SK-N-SH treated with all-trans-retinoic acid at 6 μM for 48 hours (cell line): Measurements from ENCODE around the gene CREBBP.

Source experiments
- ATAC-seq: fragments of 200-7000 bp; cut with Tn5 transposase; 3 replicates; pipeline ENCODE4 v1.9.1; 2020; ENCODE audit warnings: mild to moderate bottlenecking, moderate library complexity
- ARNTL ChIP-seq: fragments of 450-650 bp; formaldehyde crosslinking; IDR thresholded peaks from 2 replicates; pipeline ENCODE4 v1.5.0; 2020; ENCODE audit warnings: low read depth, mild to moderate bottlenecking, moderate library complexity, borderline replicate concordance
- BACH2 ChIP-seq: fragments of 250-450 bp; sonication (Bioruptor Pico); IDR thresholded peaks from 2 replicates; pipeline ENCODE4 v1.9.0; 2021; ENCODE audit warnings: mild to moderate bottlenecking, borderline replicate concordance
- CSDC2 ChIP-seq: fragments of 250-450 bp; sonication (Bioruptor Pico); IDR thresholded peaks from 2 replicates; pipeline ENCODE4 v1.5.0; 2020; ENCODE audit warnings: mild to moderate bottlenecking, moderate library complexity
- GLIS3 ChIP-seq: fragments of 250-450 bp; sonication (Bioruptor Pico); IDR thresholded peaks from 2 replicates; pipeline ENCODE4 v1.5.0; 2020; ENCODE audit warnings: mild to moderate bottlenecking, moderate library complexity
- ISL1 ChIP-seq: fragments of 250-450 bp; sonication (Bioruptor Pico); IDR thresholded peaks from 2 replicates; pipeline ENCODE4 v2.1.2; 2022; ENCODE audit warnings: mild to moderate bottlenecking, moderate library complexity
- OSR1 ChIP-seq: fragments of 250-450 bp; sonication (Bioruptor Pico); IDR thresholded peaks from 2 replicates; pipeline ENCODE4 v1.8.0; 2022; ENCODE audit warnings: moderate library complexity, mild to moderate bottlenecking, inconsistent platforms
- PPARA ChIP-seq: fragments of 250-450 bp; sonication (Bioruptor Pico); IDR thresholded peaks from 2 replicates; pipeline ENCODE4 v1.5.0; 2020; ENCODE audit warnings: mild to moderate bottlenecking, borderline replicate concordance
- RARB ChIP-seq: fragments of 250-450 bp; sonication (Bioruptor Pico); IDR thresholded peaks from 2 replicates; pipeline ENCODE4 v1.8.0; 2021; ENCODE audit warnings: mild to moderate bottlenecking, moderate library complexity
- SNAI2 ChIP-seq: fragments of 250-450 bp; sonication (Bioruptor Pico); IDR thresholded peaks from 2 replicates; pipeline ENCODE4 v1.5.0; 2020; ENCODE audit warnings: mild to moderate bottlenecking, moderate library complexity
- TCF4 ChIP-seq: fragments of 250-450 bp; sonication (Bioruptor Pico); IDR thresholded peaks from 2 replicates; pipeline ENCODE4 v1.8.0; 2021; ENCODE audit warnings: mild to moderate bottlenecking, moderate library complexity, borderline replicate concordance
- TOX ChIP-seq: fragments of 250-450 bp; sonication (Bioruptor Pico); IDR thresholded peaks from 2 replicates; pipeline ENCODE4 v1.8.0; 2021; ENCODE audit warnings: mild to moderate bottlenecking, moderate library complexity, borderline replicate concordance
- ZC3H10 ChIP-seq: fragments of 250-450 bp; sonication (Bioruptor Pico); IDR thresholded peaks from 2 replicates; pipeline ENCODE4 v1.5.1; 2021; ENCODE audit warnings: mild to moderate bottlenecking, moderate library complexity
- ZFP3 ChIP-seq: fragments of 250-450 bp; sonication (Bioruptor Pico); IDR thresholded peaks from 2 replicates; pipeline ENCODE4 v1.5.0; 2020; ENCODE audit warnings: mild to moderate bottlenecking, moderate library complexity
- ZFP30 ChIP-seq: fragments of 450-650 bp; formaldehyde crosslinking; IDR thresholded peaks from 2 replicates; pipeline ENCODE4 v1.5.0; 2022; ENCODE audit warnings: mild to moderate bottlenecking, moderate library complexity
- ZNF70 ChIP-seq: fragments of 450-650 bp; formaldehyde crosslinking; IDR thresholded peaks from 2 replicates; pipeline ENCODE4 v1.5.0; 2020; ENCODE audit warnings: mild to moderate bottlenecking, moderate library complexity
- ZNF8 ChIP-seq: fragments of 450-650 bp; formaldehyde crosslinking; IDR thresholded peaks from 2 replicates; pipeline ENCODE4 v1.5.0; 2020; ENCODE audit warnings: mild to moderate bottlenecking, moderate library complexity
- TF ChIP-seq, protein P1 (sequence below): fragments of 250-450 bp; sonication (Bioruptor Pico); IDR thresholded peaks from 2 replicates; pipeline ENCODE4 v1.8.0; 2021; ENCODE audit warnings: low read depth, mild to moderate bottlenecking, moderate library complexity, borderline replicate concordance
- TF ChIP-seq, protein P2 (sequence below): fragments of 250-450 bp; sonication (Bioruptor Pico); IDR thresholded peaks from 2 replicates; pipeline ENCODE4 v1.8.0; 2020; ENCODE audit warnings: mild to moderate bottlenecking, moderate library complexity, borderline replicate concordance
- TF ChIP-seq, protein P3 (sequence below): fragments of 250-450 bp; sonication (Bioruptor Pico); IDR thresholded peaks from 2 replicates; pipeline ENCODE4 v1.5.1; 2020; ENCODE audit warnings: low read depth, mild to moderate bottlenecking, moderate library complexity
- TF ChIP-seq, protein P4 (sequence below): fragments of 250-450 bp; sonication (Bioruptor Pico); IDR thresholded peaks from 2 replicates; pipeline ENCODE4 v1.5.0; 2020; ENCODE audit warnings: mild to moderate bottlenecking, moderate library complexity

Gene CREBBP

DNA sequence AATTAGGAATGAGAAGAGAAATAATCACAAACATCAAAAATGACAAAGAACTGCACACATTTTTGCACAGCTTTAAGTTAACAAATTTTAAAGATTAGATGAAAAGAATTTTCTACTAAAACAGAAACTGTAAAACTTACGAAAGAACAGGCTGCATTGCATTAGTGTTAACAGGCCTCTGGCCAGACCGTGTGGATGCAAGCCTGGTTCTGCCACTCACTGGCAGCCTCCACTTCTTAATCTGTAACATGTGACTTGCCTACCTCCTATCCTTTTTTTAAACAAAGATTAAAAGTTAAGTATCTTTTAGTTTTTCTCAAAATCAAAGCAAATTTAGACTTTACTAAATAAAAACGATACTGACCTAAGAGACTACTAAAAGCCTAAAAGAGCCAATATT, 37.5 kb downstream of the CREBBP start:
- peak; percentile 51; the same call in 1 of the 3 replicates for ATAC-seq
- TF ChIP-seq ZNF70 (CRISPR knock-in tag) (no peak), ZFP30 (CRISPR knock-in tag) (no peak), GLIS3 (CRISPR knock-in tag) (no peak), ZFP3 (CRISPR knock-in tag) (no peak), TOX (no peak), OSR1 (no peak), ZC3H10 (CRISPR knock-in tag) (no peak), PPARA (CRISPR knock-in tag) (no peak), SNAI2 (no peak), ZNF8 (CRISPR knock-in tag) (no peak), TCF4 (no peak), BACH2 (CRISPR knock-in tag) (no peak)
- TF ChIP-seq, protein P1, sequence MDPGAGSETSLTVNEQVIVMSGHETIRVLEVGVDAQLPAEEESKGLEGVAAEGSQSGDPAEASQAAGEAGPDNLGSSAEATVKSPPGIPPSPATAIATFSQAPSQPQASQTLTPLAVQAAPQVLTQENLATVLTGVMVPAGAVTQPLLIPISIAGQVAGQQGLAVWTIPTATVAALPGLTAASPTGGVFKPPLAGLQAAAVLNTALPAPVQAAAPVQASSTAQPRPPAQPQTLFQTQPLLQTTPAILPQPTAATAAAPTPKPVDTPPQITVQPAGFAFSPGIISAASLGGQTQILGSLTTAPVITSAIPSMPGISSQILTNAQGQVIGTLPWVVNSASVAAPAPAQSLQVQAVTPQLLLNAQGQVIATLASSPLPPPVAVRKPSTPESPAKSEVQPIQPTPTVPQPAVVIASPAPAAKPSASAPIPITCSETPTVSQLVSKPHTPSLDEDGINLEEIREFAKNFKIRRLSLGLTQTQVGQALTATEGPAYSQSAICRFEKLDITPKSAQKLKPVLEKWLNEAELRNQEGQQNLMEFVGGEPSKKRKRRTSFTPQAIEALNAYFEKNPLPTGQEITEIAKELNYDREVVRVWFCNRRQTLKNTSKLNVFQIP (CRISPR knock-in tag): no peak
- TF ChIP-seq, protein P2, sequence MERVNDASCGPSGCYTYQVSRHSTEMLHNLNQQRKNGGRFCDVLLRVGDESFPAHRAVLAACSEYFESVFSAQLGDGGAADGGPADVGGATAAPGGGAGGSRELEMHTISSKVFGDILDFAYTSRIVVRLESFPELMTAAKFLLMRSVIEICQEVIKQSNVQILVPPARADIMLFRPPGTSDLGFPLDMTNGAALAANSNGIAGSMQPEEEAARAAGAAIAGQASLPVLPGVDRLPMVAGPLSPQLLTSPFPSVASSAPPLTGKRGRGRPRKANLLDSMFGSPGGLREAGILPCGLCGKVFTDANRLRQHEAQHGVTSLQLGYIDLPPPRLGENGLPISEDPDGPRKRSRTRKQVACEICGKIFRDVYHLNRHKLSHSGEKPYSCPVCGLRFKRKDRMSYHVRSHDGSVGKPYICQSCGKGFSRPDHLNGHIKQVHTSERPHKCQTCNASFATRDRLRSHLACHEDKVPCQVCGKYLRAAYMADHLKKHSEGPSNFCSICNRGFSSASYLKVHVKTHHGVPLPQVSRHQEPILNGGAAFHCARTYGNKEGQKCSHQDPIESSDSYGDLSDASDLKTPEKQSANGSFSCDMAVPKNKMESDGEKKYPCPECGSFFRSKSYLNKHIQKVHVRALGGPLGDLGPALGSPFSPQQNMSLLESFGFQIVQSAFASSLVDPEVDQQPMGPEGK: no peak
- TF ChIP-seq, protein P3, sequence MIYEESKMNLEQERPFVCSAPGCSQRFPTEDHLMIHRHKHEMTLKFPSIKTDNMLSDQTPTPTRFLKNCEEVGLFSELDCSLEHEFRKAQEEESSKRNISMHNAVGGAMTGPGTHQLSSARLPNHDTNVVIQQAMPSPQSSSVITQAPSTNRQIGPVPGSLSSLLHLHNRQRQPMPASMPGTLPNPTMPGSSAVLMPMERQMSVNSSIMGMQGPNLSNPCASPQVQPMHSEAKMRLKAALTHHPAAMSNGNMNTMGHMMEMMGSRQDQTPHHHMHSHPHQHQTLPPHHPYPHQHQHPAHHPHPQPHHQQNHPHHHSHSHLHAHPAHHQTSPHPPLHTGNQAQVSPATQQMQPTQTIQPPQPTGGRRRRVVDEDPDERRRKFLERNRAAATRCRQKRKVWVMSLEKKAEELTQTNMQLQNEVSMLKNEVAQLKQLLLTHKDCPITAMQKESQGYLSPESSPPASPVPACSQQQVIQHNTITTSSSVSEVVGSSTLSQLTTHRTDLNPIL (CRISPR knock-in tag): no peak
- TF ChIP-seq, protein P4, sequence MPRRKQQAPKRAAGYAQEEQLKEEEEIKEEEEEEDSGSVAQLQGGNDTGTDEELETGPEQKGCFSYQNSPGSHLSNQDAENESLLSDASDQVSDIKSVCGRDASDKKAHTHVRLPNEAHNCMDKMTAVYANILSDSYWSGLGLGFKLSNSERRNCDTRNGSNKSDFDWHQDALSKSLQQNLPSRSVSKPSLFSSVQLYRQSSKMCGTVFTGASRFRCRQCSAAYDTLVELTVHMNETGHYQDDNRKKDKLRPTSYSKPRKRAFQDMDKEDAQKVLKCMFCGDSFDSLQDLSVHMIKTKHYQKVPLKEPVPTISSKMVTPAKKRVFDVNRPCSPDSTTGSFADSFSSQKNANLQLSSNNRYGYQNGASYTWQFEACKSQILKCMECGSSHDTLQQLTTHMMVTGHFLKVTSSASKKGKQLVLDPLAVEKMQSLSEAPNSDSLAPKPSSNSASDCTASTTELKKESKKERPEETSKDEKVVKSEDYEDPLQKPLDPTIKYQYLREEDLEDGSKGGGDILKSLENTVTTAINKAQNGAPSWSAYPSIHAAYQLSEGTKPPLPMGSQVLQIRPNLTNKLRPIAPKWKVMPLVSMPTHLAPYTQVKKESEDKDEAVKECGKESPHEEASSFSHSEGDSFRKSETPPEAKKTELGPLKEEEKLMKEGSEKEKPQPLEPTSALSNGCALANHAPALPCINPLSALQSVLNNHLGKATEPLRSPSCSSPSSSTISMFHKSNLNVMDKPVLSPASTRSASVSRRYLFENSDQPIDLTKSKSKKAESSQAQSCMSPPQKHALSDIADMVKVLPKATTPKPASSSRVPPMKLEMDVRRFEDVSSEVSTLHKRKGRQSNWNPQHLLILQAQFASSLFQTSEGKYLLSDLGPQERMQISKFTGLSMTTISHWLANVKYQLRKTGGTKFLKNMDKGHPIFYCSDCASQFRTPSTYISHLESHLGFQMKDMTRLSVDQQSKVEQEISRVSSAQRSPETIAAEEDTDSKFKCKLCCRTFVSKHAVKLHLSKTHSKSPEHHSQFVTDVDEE (CRISPR knock-in tag): no peak

DNA sequence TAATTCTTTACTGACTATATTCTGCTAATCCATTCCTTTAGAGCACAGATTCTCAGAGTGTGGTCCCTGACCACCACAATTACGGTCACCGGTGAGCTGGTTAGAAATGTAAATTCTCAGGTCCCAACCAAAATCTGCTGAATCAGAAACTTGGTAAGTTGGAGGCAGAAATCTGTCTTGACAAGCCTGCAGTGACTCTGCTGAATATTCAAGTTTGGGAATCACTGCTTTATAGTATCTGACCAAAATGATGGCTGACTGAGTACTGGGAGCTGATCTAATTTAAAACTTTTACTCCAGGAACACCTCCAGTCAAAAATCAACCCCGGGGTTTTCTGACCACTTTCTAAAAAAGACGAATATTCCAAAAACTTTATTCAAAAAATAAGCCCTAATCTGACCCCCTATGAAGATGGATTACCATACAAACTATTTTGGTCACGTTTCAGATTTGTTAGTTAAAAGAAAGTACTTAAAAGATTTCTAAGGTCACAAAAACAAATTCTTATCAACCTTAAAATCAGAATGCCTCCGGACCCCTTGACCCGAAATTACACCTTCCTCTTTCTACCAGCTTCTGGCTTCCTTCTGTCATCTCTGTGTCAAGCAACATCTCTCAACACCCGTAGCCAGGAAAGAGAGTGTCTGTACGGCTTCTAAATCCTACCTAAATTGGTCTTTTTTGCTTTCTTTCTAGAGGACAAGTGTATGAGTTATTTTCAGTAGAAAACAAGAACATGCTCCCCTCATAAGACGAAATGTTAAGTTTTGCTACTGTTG, 38.6 kb downstream of the CREBBP start:
- TF ChIP-seq CSDC2 (CRISPR knock-in tag) (no peak), TCF4 (no peak), ZC3H10 (CRISPR knock-in tag) (no peak), ISL1 (CRISPR knock-in tag) (no peak), GLIS3 (CRISPR knock-in tag) (no peak), TOX (no peak), SNAI2 (no peak), OSR1 (no peak), ZFP30 (CRISPR knock-in tag) (no peak), ARNTL (no peak), RARB (CRISPR knock-in tag) (no peak), ZNF70 (CRISPR knock-in tag) (no peak)
- TF ChIP-seq, protein P1 (CRISPR knock-in tag): no peak
- TF ChIP-seq, protein P3 (CRISPR knock-in tag): no peak
- no peak for ATAC-seq
